ENCODE results near the gene FOXP1. TPM values are rescaled to one million over a fixed set of nuclear protein-coding genes. Genes with fewer than 3 reads are reported as not detected.

The FOXP1 gene
- total and polyA plus RNA-seq, 12 donors, result 7.6 to 42.7 (median 24.3) TPM

DNA sequence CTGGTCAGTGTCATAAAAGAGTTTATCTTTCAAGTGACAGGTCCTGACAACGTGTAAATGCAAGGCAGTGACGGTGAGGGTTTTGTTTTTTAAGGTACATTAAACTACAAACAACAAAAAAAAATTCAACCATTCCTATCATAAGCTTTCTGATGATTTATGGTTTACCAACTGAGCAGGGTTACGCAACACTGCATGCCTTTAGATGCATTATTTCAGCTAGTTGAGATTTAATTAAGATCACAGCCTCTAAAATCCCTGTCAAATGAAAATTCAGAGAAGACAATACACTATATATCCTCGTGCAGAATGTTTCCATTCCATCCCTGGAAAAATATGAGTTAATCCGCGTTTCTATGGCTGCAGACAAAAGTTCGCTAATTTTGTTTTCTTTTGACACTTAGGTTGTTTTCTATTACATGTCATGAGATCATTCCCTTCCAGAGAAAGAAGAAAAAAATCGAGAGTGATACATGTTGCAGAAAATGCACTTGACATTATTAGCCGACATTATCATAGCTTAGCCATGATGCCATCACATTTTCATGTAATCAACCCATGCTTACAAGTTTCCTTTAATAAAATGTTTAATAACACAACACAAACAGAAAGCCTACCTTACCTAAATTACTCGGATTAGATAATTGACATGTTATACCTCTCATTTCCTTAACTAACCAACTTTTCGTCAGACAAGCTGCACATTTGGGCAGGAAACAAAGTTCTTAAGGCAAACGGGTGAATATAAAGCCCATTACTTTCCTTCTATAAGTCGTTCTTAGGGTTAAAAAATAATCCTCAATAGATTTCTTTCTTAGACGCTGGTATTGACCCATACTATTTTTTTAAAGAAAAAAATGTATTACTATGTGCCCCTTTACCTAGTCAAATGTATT lies 521.2 kb downstream of the FOXP1 start:
- Histone ChIP-seq H3K9me3 (replicated peaks in 1 of 3) (no peaks in the 10 kb centered on the region), H3K27ac (peak overlapping the region in 1 of 5 donors; percentile 66), H3K4me3 (peak overlapping the region in 1 of 4 donors; percentile 55), H3K36me3 (replicated peaks in 1 of 2) (no peaks in the 10 kb centered on the region), H3K4me1 (replicated peaks in 1 of 2) (peaks cover 19 to 48% of the 10 kb centered on the region in 2 donors), H3K27me3 (no peaks in the 10 kb centered on the region)
- intact Hi-C loops (cut with DNase I), result no loop called here
- WGBS, 4 donors, result 68 to 76% (median 74%) methylated on average over 14 of the region's 14 CpGs
- TF ChIP-seq, protein P1, sequence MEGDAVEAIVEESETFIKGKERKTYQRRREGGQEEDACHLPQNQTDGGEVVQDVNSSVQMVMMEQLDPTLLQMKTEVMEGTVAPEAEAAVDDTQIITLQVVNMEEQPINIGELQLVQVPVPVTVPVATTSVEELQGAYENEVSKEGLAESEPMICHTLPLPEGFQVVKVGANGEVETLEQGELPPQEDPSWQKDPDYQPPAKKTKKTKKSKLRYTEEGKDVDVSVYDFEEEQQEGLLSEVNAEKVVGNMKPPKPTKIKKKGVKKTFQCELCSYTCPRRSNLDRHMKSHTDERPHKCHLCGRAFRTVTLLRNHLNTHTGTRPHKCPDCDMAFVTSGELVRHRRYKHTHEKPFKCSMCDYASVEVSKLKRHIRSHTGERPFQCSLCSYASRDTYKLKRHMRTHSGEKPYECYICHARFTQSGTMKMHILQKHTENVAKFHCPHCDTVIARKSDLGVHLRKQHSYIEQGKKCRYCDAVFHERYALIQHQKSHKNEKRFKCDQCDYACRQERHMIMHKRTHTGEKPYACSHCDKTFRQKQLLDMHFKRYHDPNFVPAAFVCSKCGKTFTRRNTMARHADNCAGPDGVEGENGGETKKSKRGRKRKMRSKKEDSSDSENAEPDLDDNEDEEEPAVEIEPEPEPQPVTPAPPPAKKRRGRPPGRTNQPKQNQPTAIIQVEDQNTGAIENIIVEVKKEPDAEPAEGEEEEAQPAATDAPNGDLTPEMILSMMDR (IDR thresholded peaks at IDR 0.05), result no peak
- TF ChIP-seq POLR2A (IDR thresholded peaks at IDR 0.05), result no peak
- no peak for DNase-seq

DNA sequence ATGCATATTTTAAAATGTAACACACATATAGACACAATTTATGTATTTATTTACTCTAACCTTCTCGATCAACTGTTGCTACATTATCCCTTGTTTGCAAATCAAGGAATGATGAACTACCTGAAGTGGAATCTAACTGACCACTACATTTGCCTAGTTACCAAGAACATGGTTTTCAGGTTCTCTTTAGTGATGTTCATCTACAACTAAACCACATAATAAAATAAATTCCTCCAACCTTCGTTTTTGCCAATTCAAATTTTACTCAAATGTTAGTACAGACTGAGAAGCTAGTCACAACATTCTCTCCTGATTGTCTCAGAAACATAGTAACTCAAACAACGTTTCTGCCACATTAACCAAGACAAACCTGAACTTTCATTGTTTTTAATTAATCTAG lies 521.9 kb downstream of the FOXP1 start:
- Histone ChIP-seq H3K4me1 (replicated peaks in 1 of 2) (peaks cover 19 to 41% of the 10 kb centered on the region in 2 donors), H3K27ac (no peak overlapping the region), H3K4me3 (no peak overlapping the region), H3K9me3 (replicated peaks in 1 of 3) (no peaks in the 10 kb centered on the region), H3K27me3 (no peaks in the 10 kb centered on the region), H3K36me3 (replicated peaks in 1 of 2) (no peaks in the 10 kb centered on the region)
- intact Hi-C loops (cut with DNase I), result no loop called here
- TF ChIP-seq, protein P1 (IDR thresholded peaks at IDR 0.05), result no peak
- TF ChIP-seq POLR2A (IDR thresholded peaks at IDR 0.05), result no peak
- WGBS, 4 donors, result 77 to 96% (median 87%) methylated on average over 3 of the region's 3 CpGs
- DNase-seq, result no peak

DNA sequence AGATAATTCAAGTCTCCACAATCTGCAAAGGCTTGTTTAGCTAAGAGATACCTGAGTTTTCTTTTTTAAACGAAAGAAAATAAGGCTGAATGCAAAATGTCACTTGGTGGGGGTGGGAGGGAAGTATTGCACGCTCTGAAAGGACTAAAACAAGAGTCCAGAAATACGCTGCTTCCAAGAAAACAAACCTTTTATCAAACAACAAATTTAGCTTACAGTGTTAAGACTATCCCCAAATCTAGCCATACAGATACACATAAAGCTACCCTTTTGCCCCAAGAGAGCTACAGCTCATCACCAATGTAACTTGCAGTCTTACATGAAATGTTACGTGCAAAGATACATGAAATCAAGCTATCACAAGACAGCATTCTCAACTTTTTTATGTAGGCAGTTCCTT lies 522.5 kb downstream of the FOXP1 start:
- Histone ChIP-seq H3K27me3 (no peaks in the 10 kb centered on the region), H3K9me3 (replicated peaks in 1 of 3) (no peaks in the 10 kb centered on the region), H3K4me3 (no peak overlapping the region), H3K36me3 (replicated peaks in 1 of 2) (no peaks in the 10 kb centered on the region), H3K4me1 (replicated peaks in 1 of 2) (peaks cover 19 to 37% of the 10 kb centered on the region in 2 donors), H3K27ac (no peak overlapping the region)
- intact Hi-C loops (cut with DNase I), result no loop called here
- 87 to 97% (median 95%) methylated on average over 4 of the region's 4 CpGs for WGBS, 4 donors
- TF ChIP-seq, protein P1 (IDR thresholded peaks at IDR 0.05), result no peak
- TF ChIP-seq POLR2A (IDR thresholded peaks at IDR 0.05), result no peak
- DNase-seq, result no peak

DNA sequence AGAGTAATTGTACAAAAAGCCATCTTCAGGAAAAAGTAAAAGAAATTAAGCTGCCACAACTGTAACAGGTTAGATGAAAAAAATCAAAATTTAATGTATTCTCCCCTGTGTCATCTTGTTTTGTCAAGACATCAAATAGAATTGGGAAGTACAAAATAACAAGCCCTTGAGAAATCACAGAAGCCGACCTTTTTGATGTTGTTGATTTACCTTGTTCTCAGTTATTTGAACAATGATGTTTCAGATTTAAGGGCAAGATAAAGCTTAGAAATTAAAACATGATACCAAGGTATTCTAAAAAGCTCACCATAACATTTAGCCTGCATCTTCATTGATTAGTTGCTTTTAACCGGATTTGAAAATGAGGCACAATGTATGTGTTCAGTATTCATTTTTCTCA lies 523.0 kb downstream of the FOXP1 start:
- no peak overlapping the region for H3K27ac ChIP-seq

More for the DNA sequence above, 523.0 kb downstream of the FOXP1 start:
- intact Hi-C loops (cut with DNase I), result no loop called here
- H3K27me3 ChIP-seq, result no peaks in the 10 kb centered on the region
- no peak for DNase-seq
- H3K4me1 ChIP-seq (replicated peaks in 1 of 2), result peaks cover 19 to 32% of the 10 kb centered on the region in 2 donors
- TF ChIP-seq, protein P1 (IDR thresholded peaks at IDR 0.05), result no peak
- no peak for TF ChIP-seq POLR2A (IDR thresholded peaks at IDR 0.05)
- no peak overlapping the region for H3K4me3 ChIP-seq
- no peaks in the 10 kb centered on the region for H3K9me3 ChIP-seq (replicated peaks in 1 of 3)
- no peaks in the 10 kb centered on the region for H3K36me3 ChIP-seq (replicated peaks in 1 of 2)
- WGBS, 4 donors, result 80 to 92% (median 90%) methylated on average over 2 of the region's 2 CpGs

Measured in adrenal gland (tissue), 12 donors.